ENCODE measurements around the gene KIAA0319L. TPM values are rescaled to one million over a fixed set of nuclear protein-coding genes. Genes with fewer than 3 reads are reported as not detected.

KIAA0319L gene
- total and polyA plus RNA-seq, 2 donors = 15.3 to 25.6 TPM

DNA sequence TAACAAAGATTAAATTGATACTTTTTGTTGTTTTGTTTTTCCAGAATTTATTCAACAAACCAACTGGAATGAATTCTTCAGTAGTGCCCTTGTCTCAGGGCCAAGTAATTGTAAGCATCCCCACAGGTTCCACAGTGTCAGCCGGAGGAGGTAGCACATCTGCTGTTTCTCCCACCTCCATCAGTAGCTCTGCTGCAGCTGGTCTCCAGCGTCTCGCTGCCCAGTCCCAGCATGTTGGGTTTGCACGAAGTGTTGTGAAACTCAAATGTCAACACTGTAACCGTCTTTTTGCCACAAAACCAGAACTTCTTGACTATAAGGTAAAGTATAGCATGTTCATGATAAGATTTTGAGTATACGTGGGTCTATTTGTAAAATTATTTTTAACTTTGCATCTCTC is 170.2 kb downstream of the KIAA0319L start:
- WGBS = 97% methylated on average over 6 of the region's 6 CpGs
- no peak for DNase-seq (ENCODE audit: low read depth in 6 of 9, low spot score in 9 of 9)
- H3K9me3 ChIP-seq (ENCODE audit: control insufficient read depth in 2 of 2, insufficient read depth in 1 of 2, low read length in 1 of 2) = no peaks in the 10 kb centered on the region
- no peak overlapping the region for H3K4me3 ChIP-seq (ENCODE audit: low read length in 2 of 2)
- H3K27me3 ChIP-seq (ENCODE audit: control insufficient read depth in 2 of 2, insufficient read depth in 1 of 2, low read length in 1 of 2) = no peaks in the 10 kb centered on the region
- peaks cover 12 to 21% of the 10 kb centered on the region in 2 donors for H3K36me3 ChIP-seq (ENCODE audit: control insufficient read depth in 2 of 2, insufficient read depth in 2 of 2, low read length in 1 of 2)
- H3K27ac ChIP-seq (ENCODE audit: low read depth in 1 of 2, low read length in 1 of 2) = no peak overlapping the region
- no peaks in the 10 kb centered on the region for H3K4me1 ChIP-seq (ENCODE audit: control insufficient read depth in 2 of 2, insufficient read depth in 2 of 2, low read length in 2 of 2)

DNA sequence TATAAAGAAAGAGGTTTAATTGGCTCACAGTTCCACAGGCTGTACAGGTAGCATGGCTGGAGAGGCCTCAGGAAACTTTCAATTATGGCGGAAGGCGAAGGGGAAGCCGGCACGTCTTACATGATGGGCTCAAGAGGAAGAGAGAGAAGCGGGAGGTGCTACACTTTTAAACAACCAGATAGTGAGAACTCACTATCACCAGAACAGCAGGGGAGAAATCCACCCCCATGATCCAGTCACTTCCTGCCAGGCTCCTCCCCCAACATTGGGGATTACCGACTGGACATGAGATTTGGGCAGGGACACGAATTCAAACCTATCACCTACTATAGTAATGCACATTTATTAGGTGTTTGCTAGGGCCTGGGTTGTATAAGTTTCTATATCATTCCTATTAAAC is 170.9 kb downstream of the KIAA0319L start:
- DNase-seq (ENCODE audit: low read depth in 6 of 9, low spot score in 9 of 9) = no peak
- WGBS = over 99% methylated on average over 7 of the region's 7 CpGs
- H3K4me3 ChIP-seq (ENCODE audit: low read length in 2 of 2) = no peak overlapping the region
- H3K9me3 ChIP-seq (ENCODE audit: control insufficient read depth in 2 of 2, insufficient read depth in 1 of 2, low read length in 1 of 2) = no peaks in the 10 kb centered on the region
- H3K36me3 ChIP-seq (ENCODE audit: control insufficient read depth in 2 of 2, insufficient read depth in 2 of 2, low read length in 1 of 2) = peaks cover 12 to 21% of the 10 kb centered on the region in 2 donors
- H3K27ac ChIP-seq (ENCODE audit: low read depth in 1 of 2, low read length in 1 of 2) = no peak overlapping the region
- H3K4me1 ChIP-seq (ENCODE audit: control insufficient read depth in 2 of 2, insufficient read depth in 2 of 2, low read length in 2 of 2) = no peaks in the 10 kb centered on the region
- H3K27me3 ChIP-seq (ENCODE audit: control insufficient read depth in 2 of 2, insufficient read depth in 1 of 2, low read length in 1 of 2) = no peaks in the 10 kb centered on the region

Other genes with a start within 250 kb of the KIAA0319L start
- gene NCDN, start 396 bp upstream of the KIAA0319L start, total RNA-seq = 4.4 TPM
- 8.3 TPM for gene NCDN, start 396 bp upstream of the KIAA0319L start, polyA plus RNA-seq
- gene TFAP2E, start 15.9 kb upstream of the KIAA0319L start, total RNA-seq = 0.52 TPM
- 4.7 TPM for gene TFAP2E, start 15.9 kb upstream of the KIAA0319L start, polyA plus RNA-seq
- gene PSMB2, start 84.1 kb upstream of the KIAA0319L start, total RNA-seq = 32.8 TPM
- 62.0 TPM for gene PSMB2, start 84.1 kb upstream of the KIAA0319L start, polyA plus RNA-seq
- gene C1orf216, start 161.5 kb upstream of the KIAA0319L start, total RNA-seq = 2.8 TPM
- gene C1orf216, start 161.5 kb upstream of the KIAA0319L start, polyA plus RNA-seq = 4.7 TPM
- 13.7 TPM for gene CLSPN, start 212.6 kb upstream of the KIAA0319L start, total RNA-seq
- gene CLSPN, start 212.6 kb upstream of the KIAA0319L start, polyA plus RNA-seq = 0.23 TPM